ENCODE measurements around the gene LGALS8.
"Not testable (repeated sequence)": the region's sequence is repeated elsewhere in the genome, so short reads cannot be mapped to it uniquely, and the experiment has no call there.

LGALS8 gene

GRCh38 chr1:236541710-236542109 is 17.9 kb downstream of the LGALS8 start:
- no peak for DNase-seq (ENCODE audit: low read depth)

- DNase-seq (ENCODE audit: low read depth) = no peak
Measured at GRCh38 chr1:236543065-236543669, 19.4 kb downstream of the LGALS8 start.

- no peak for DNase-seq (ENCODE audit: low read depth)
Measured at GRCh38 chr1:236545621-236546169, 21.9 kb downstream of the LGALS8 start.

GRCh38 chr1:236548452-236548851 is 24.7 kb downstream of the LGALS8 start:
- DNase-seq (ENCODE audit: low read depth) = no peak

GRCh38 chr1:236550961-236551851 is 27.4 kb downstream of the LGALS8 start:
- DNase-seq (ENCODE audit: low read depth) = no peak

- DNase-seq (ENCODE audit: low read depth) = no peak
Measured at GRCh38 chr1:236552096-236552495, 28.3 kb downstream of the LGALS8 start.

- DNase-seq (ENCODE audit: low read depth) = no peak
Measured at GRCh38 chr1:236552901-236553300, 29.1 kb downstream of the LGALS8 start.

GRCh38 chr1:236553370-236553769 is 29.6 kb downstream of the LGALS8 start:
- DNase-seq (ENCODE audit: low read depth) = no peak

- no peak for DNase-seq (ENCODE audit: low read depth)
Measured at GRCh38 chr1:236556606-236557005, 32.8 kb downstream of the LGALS8 start.

- DNase-seq (ENCODE audit: low read depth) = no peak
Measured at GRCh38 chr1:236558081-236558480, 34.3 kb downstream of the LGALS8 start.

- no peak for DNase-seq (ENCODE audit: low read depth)
Measured at GRCh38 chr1:236558846-236559245, 35.1 kb downstream of the LGALS8 start.

- DNase-seq (ENCODE audit: low read depth) = no peak
Measured at GRCh38 chr1:236560213-236560771, 36.5 kb downstream of the LGALS8 start.

GRCh38 chr1:236561976-236562375 is 38.2 kb downstream of the LGALS8 start:
- no peak for DNase-seq (ENCODE audit: low read depth)

GRCh38 chr1:236565530-236565929 is 41.7 kb downstream of the LGALS8 start:
- DNase-seq (ENCODE audit: low read depth) = no peak

GRCh38 chr1:236568285-236568894 is 44.6 kb downstream of the LGALS8 start:
- no peak for DNase-seq (ENCODE audit: low read depth)

GRCh38 chr1:236575523-236575922 is 51.7 kb downstream of the LGALS8 start:
- no peak for DNase-seq (ENCODE audit: low read depth)

- DNase-seq (ENCODE audit: low read depth) = no peak
Measured at GRCh38 chr1:236576004-236576403, 52.2 kb downstream of the LGALS8 start.

GRCh38 chr1:236577041-236577440 is 53.3 kb downstream of the LGALS8 start:
- not testable (repeated sequence) for DNase-seq (ENCODE audit: low read depth)

- DNase-seq (ENCODE audit: low read depth) = no peak
Measured at GRCh38 chr1:236578661-236579060, 54.9 kb downstream of the LGALS8 start.

- DNase-seq (ENCODE audit: low read depth) = not testable (repeated sequence)
Measured at GRCh38 chr1:236580404-236580803, 56.6 kb downstream of the LGALS8 start.

- no peak for DNase-seq (ENCODE audit: low read depth)
Measured at GRCh38 chr1:236581528-236581927, 57.7 kb downstream of the LGALS8 start.

GRCh38 chr1:236589531-236589930 is 65.7 kb downstream of the LGALS8 start:
- no peak for DNase-seq (ENCODE audit: low read depth)
